Astrocyte (in vitro differentiated cells and primary cell): ENCODE measurements around the gene MLH1.

Experiments used
- EZH2 ChIP-seq: IDR thresholded peaks from 2 replicates; pipeline ENCODE4 v1.6.1; 2012; ENCODE audit warnings: mild to moderate bottlenecking, low read length, inconsistent platforms; ENCODE audit not compliant: insufficient read depth
- TF ChIP-seq, protein P1 (sequence below): IDR thresholded peaks from 2 replicates; pipeline ENCODE4 v1.5.1; 2011; ENCODE audit warnings: low read depth, mild to moderate bottlenecking, inconsistent platforms, low read length, moderate library complexity; ENCODE audit not compliant: insufficient read depth

GRCh38 chr3:36964817-36965216 is 28.5 kb upstream of the MLH1 start:
- TF ChIP-seq, protein P1, sequence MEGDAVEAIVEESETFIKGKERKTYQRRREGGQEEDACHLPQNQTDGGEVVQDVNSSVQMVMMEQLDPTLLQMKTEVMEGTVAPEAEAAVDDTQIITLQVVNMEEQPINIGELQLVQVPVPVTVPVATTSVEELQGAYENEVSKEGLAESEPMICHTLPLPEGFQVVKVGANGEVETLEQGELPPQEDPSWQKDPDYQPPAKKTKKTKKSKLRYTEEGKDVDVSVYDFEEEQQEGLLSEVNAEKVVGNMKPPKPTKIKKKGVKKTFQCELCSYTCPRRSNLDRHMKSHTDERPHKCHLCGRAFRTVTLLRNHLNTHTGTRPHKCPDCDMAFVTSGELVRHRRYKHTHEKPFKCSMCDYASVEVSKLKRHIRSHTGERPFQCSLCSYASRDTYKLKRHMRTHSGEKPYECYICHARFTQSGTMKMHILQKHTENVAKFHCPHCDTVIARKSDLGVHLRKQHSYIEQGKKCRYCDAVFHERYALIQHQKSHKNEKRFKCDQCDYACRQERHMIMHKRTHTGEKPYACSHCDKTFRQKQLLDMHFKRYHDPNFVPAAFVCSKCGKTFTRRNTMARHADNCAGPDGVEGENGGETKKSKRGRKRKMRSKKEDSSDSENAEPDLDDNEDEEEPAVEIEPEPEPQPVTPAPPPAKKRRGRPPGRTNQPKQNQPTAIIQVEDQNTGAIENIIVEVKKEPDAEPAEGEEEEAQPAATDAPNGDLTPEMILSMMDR, result no peak
- TF ChIP-seq EZH2, result no peak
